Stimulated activated CD8-positive, alpha-beta memory T cell treated with anti-CD3 and anti-CD28 coated beads, Interleukin-12 subunit alpha, Interleukin-12 subunit beta, amount 100 ng/mL, for 4 hours (primary cell): ENCODE results near the gene RUNX3.
"Not testable (repeated sequence)": the region's sequence is repeated elsewhere in the genome, so short reads cannot be mapped to it uniquely, and the experiment has no call there.

Experiments
- DNase-seq: peaks from one replicate; pipeline ENCODE4 v3.0.0-alpha.2; 2020; ENCODE audit warnings: low read depth

The RUNX3 gene

GRCh38 chr1:24930260-24931145 lies at the start of gene RUNX3:
TSS of gene RUNX3 (minus strand) at chr1:24930276. CDS start at chr1:24929868, 408 bp downstream.
- peak; percentile 89 for DNase-seq

GRCh38 chr1:24979232-24979631 lies 49.2 kb upstream of the RUNX3 start:
- DNase-seq: not testable (repeated sequence)

GRCh38 chr1:24978383-24979032 lies 48.4 kb upstream of the RUNX3 start:
- no peak for DNase-seq

GRCh38 chr1:24975391-24975790 lies 45.3 kb upstream of the RUNX3 start:
- DNase-seq: no peak

- no peak for DNase-seq
Measured at GRCh38 chr1:24973315-24973714, 43.2 kb upstream of the RUNX3 start.

- DNase-seq: no peak
Measured at GRCh38 chr1:24972915-24973242, 42.8 kb upstream of the RUNX3 start.

GRCh38 chr1:24972221-24972914 lies 42.3 kb upstream of the RUNX3 start:
- DNase-seq: no peak

- DNase-seq: no peak
Measured at GRCh38 chr1:24970926-24971875, 41.1 kb upstream of the RUNX3 start.

- DNase-seq: no peak
Measured at GRCh38 chr1:24970399-24970753, 40.3 kb upstream of the RUNX3 start.

GRCh38 chr1:24969596-24970398 lies 39.7 kb upstream of the RUNX3 start:
- DNase-seq: no peak

- DNase-seq: no peak
Measured at GRCh38 chr1:24968941-24969585, 39.0 kb upstream of the RUNX3 start.

GRCh38 chr1:24967962-24968361 lies 37.9 kb upstream of the RUNX3 start:
- no peak for DNase-seq

- DNase-seq: no peak
Measured at GRCh38 chr1:24967555-24967954, 37.5 kb upstream of the RUNX3 start.

GRCh38 chr1:24966724-24967346 lies 36.8 kb upstream of the RUNX3 start:
- peak; percentile 55 for DNase-seq

- DNase-seq: no peak
Measured at GRCh38 chr1:24966121-24966723, 36.1 kb upstream of the RUNX3 start.

- no peak for DNase-seq
Measured at GRCh38 chr1:24965571-24965930, 35.5 kb upstream of the RUNX3 start.

- DNase-seq: peak; percentile 87
Measured at GRCh38 chr1:24964811-24965570, 34.9 kb upstream of the RUNX3 start.

GRCh38 chr1:24963943-24964693 lies 34.0 kb upstream of the RUNX3 start:
- DNase-seq: no peak
